Testis (tissue), 3 donors: ENCODE measurements around the gene LRAT. TPM values are rescaled to one million over a fixed set of nuclear protein-coding genes. Genes with fewer than 3 reads are reported as not detected.
A peak's percentile ranks its signal among the peaks of the same experiment; 100 is the strongest.

Source experiments
- DNase-seq: peaks from one replicate; pipeline ENCODE4 v3.0.0-alpha.2; 2019
- H3K27ac ChIP-seq, 2 donors: fragments of 200-600 bp; sonication (generic); one replicate each; pipeline ENCODE4 v1.5.1; 2019
- H3K27me3 ChIP-seq: fragments of 200-600 bp; sonication (generic); one replicate; pipeline ENCODE4 v1.5.1; 2019
- H3K36me3 ChIP-seq: fragments of 200-600 bp; sonication (generic); one replicate; pipeline ENCODE4 v1.5.1; 2017; ENCODE audit warnings: low read depth; ENCODE audit errors: missing control alignments
- H3K4me1 ChIP-seq: fragments of 200-600 bp; sonication (generic); one replicate; pipeline ENCODE4 v1.5.1; 2019
- H3K4me3 ChIP-seq, 2 donors: fragments of 200-600 bp; sonication (generic); one replicate each; pipeline ENCODE4 v1.5.1; 2017 to 2019
- H3K9me3 ChIP-seq: fragments of 200-600 bp; sonication (generic); one replicate; pipeline ENCODE4 v1.5.1; 2017
- POLR2A ChIP-seq: fragments of 450-650 bp; IDR thresholded peaks from one replicate; pipeline ENCODE4 v1.6.1; 2017; ENCODE audit warnings: antibody characterized with exemption, mild to moderate bottlenecking, moderate library complexity
- WGBS, 2 donors: methylation state at CpG; one replicate each; pipeline ENCODE4 v1.1.5; 2018; 5-methylcytosine and 5-hydroxymethylcytosine counted together
- intact Hi-C: fragments of 100-400 bp; cut with DNase I; formaldehyde crosslinking; loops from one replicate; pipeline ENCODE4 v1.15.1; 2023; ENCODE audit warnings: low total_unique reads
- polyA plus RNA-seq: library from polyadenylated mRNA; stranded (reverse); fragments of 350-450 nt; fragmentation: Illumina TruSeq; extraction: RNeasy Lipid Tissue Mini Kit (QIAGEN cat#74804); gene quantifications from one replicate; pipeline ENCODE4 v1.2.3, GENCODE V29; 2014; ENCODE audit warnings: low read depth, low replicate concordance; ENCODE audit not compliant: insufficient read depth
- total RNA-seq, 2 donors: library from RNA; depleted of rRNA; stranded (reverse); fragments of >200 nt; gene quantifications; one replicate each; pipeline ENCODE4 v1.2.3, GENCODE V29; 2016
- TF ChIP-seq, protein P1 (sequence below), 3 experiments: fragments of 450-650 bp in 2 of 3; fragments of 200-600 bp in 1 of 3; sonication (generic) in 1 of 3; IDR thresholded peaks; one replicate each; pipeline ENCODE4 v1.5.1; 2016 to 2019; ENCODE audit warnings: antibody characterized with exemption in 3 of 3, mild to moderate bottlenecking in 2 of 3, moderate library complexity in 1 of 3

The LRAT gene
- total and polyA plus RNA-seq, 3 donors from 2014 or later, result 4.6 to 6.9 (median 6.6) TPM

DNA sequence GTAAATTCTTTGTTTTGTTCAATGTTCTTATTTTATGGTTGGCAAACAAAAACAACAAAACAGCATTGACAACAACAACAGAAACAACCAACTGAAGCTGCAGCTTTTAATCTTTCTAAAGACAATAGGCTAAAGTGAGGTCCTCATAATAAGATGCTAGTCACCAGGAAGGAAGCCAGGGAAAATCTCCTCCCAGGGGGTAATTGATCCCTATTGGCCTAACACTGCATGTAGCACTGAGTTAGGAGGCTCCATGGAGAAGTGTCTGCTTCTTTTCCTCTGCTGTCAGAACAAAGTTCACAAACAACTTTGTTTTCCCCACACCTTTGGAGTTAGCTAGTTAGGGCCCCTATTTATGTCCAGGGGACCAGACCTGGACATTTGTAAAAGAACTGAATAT lies 4.7 kb upstream of the LRAT start:
- no peak for DNase-seq
- intact Hi-C loops, result no loop called here
- H3K9me3 ChIP-seq, result no peaks in the 10 kb centered on the region
- TF ChIP-seq POLR2A, result no peak
- TF ChIP-seq, protein P1, sequence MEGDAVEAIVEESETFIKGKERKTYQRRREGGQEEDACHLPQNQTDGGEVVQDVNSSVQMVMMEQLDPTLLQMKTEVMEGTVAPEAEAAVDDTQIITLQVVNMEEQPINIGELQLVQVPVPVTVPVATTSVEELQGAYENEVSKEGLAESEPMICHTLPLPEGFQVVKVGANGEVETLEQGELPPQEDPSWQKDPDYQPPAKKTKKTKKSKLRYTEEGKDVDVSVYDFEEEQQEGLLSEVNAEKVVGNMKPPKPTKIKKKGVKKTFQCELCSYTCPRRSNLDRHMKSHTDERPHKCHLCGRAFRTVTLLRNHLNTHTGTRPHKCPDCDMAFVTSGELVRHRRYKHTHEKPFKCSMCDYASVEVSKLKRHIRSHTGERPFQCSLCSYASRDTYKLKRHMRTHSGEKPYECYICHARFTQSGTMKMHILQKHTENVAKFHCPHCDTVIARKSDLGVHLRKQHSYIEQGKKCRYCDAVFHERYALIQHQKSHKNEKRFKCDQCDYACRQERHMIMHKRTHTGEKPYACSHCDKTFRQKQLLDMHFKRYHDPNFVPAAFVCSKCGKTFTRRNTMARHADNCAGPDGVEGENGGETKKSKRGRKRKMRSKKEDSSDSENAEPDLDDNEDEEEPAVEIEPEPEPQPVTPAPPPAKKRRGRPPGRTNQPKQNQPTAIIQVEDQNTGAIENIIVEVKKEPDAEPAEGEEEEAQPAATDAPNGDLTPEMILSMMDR (IDR thresholded peaks at IDR 0.05), result no peak
- no peak overlapping the region for H3K4me3 ChIP-seq
- peaks cover 7% of the 10 kb centered on the region for H3K4me1 ChIP-seq
- H3K27ac ChIP-seq, result no peak overlapping the region
- H3K36me3 ChIP-seq, result no peaks in the 10 kb centered on the region
- no peaks in the 10 kb centered on the region for H3K27me3 ChIP-seq

DNA sequence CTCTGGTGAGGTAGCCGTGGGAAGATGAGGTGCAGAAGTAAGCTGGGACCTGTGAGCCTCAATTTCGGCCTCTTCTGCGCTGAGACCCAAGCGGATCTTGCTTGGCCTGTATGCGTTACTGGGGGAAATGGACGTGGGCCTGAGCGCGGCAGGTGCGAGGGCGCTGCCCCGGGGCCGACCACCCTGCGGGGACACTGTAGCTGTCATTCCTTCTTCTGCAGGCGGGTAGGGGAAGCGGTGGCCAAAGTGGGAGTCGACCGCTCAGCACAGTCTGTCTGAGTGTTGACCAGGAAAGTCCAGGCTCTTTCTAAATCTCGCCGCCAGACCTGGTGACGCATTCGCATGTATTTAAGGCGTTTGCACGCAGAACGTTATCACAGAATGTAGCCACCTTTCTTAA lies 3.3 kb upstream of the LRAT start:
- 41 to 50% methylated on average over 12 to 24 of the region's 24 CpGs for WGBS, 2 donors
- no peaks in the 10 kb centered on the region for H3K27me3 ChIP-seq
- no peaks in the 10 kb centered on the region for H3K36me3 ChIP-seq
- peak overlapping the region in 1 of 2 donors; percentile 3 for H3K4me3 ChIP-seq
- no peaks in the 10 kb centered on the region for H3K9me3 ChIP-seq
- no peak overlapping the region for H3K27ac ChIP-seq
- TF ChIP-seq, protein P1 (IDR thresholded peaks at IDR 0.05), result no peak
- TF ChIP-seq POLR2A, result no peak
- H3K4me1 ChIP-seq, result peaks cover 7% of the 10 kb centered on the region
- intact Hi-C loops, result no loop called here
- no peak for DNase-seq

DNA sequence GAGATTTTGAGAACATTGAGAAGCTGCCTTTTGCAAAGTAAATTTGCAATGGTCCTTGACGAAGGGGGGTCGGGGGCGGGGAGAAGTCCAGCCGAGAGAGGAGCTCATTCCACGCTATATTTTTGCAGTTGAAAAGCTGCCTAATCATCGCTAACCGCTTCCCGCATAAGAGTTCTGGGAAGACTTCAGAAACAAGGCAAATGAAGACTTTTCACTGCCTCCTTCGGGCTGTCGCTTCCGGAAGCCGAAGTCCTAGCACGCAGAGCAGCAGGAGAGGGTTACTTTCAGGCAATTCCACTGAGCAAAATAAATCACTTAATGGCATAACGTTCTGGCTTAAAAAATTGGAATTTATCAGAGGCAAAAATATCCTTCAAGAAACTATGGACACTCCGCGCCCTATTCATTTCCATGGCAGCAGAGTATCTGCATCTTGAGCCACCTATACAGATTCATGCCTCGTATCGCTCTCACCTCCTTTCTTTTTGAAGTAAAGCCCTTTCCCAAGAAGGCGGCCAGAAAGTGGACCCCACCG lies 2.6 kb upstream of the LRAT start:
- H3K27ac ChIP-seq, result no peak overlapping the region
- TF ChIP-seq POLR2A, result no peak
- TF ChIP-seq, protein P1 (IDR thresholded peaks at IDR 0.05), result no peak
- H3K27me3 ChIP-seq, result no peaks in the 10 kb centered on the region
- intact Hi-C loops, result no loop called here
- WGBS, 2 donors, result 11 to 22% methylated on average over 20 of the region's 20 CpGs
- H3K4me3 ChIP-seq, result peak overlapping the region in 1 of 2 donors; percentile 3
- no peak for DNase-seq
- peaks cover 7% of the 10 kb centered on the region for H3K4me1 ChIP-seq
- no peaks in the 10 kb centered on the region for H3K9me3 ChIP-seq
- no peaks in the 10 kb centered on the region for H3K36me3 ChIP-seq

- intact Hi-C loops, result no loop called here
- H3K9me3 ChIP-seq, result no peaks in the 10 kb centered on the region
- no peak overlapping the region for H3K27ac ChIP-seq
- no peaks in the 10 kb centered on the region for H3K27me3 ChIP-seq
- WGBS, 2 donors, result 1 to 2% methylated on average over 49 of the region's 49 CpGs
- TF ChIP-seq POLR2A, result no peak
- TF ChIP-seq, protein P1 (IDR thresholded peaks at IDR 0.05), result no peak
- DNase-seq, result peak; percentile 16
- peak overlapping the region; percentile 18 to 69 for H3K4me3 ChIP-seq
- H3K36me3 ChIP-seq, result no peaks in the 10 kb centered on the region
- peaks cover 7% of the 10 kb centered on the region for H3K4me1 ChIP-seq
Observed at GRCh38 chr4:154741922-154742850, 1.6 kb upstream of the LRAT start.
